Endodermal cell (in vitro differentiated cells): Measurements from ENCODE around the gene B4GALT5. TPM values are rescaled to one million over a fixed set of nuclear protein-coding genes. Genes with fewer than 3 reads are reported as not detected.
A peak's percentile ranks its signal among the peaks of the same experiment; 100 is the strongest.

Experiments
- DNase-seq: peaks from one replicate; pipeline ENCODE4 v3.0.0-alpha.2; 2017
- H3K27ac ChIP-seq: 2 replicates; pipeline ENCODE4 v1.5.1; 2013; ENCODE audit warnings: mild to moderate bottlenecking, low read depth, low read length, moderate library complexity
- H3K27me3 ChIP-seq: 2 replicates; pipeline ENCODE4 v1.6.1; 2013; ENCODE audit warnings: mild to moderate bottlenecking, low read length, moderate library complexity; ENCODE audit not compliant: insufficient read depth, control insufficient read depth, poor library complexity, severe bottlenecking
- H3K36me3 ChIP-seq: 2 replicates; pipeline ENCODE4 v1.7.0; 2013; ENCODE audit warnings: mild to moderate bottlenecking, low read length, moderate library complexity; ENCODE audit not compliant: control insufficient read depth, insufficient read depth
- H3K4me1 ChIP-seq: one replicate; pipeline ENCODE4 v1.7.0; 2013; ENCODE audit warnings: low read length; ENCODE audit not compliant: control insufficient read depth, insufficient read depth
- H3K4me3 ChIP-seq: 2 replicates; pipeline ENCODE4 v1.5.1; 2013; ENCODE audit warnings: mild to moderate bottlenecking, low read length, moderate library complexity
- H3K9ac ChIP-seq: 2 replicates; pipeline ENCODE4 v1.6.1; 2013; ENCODE audit warnings: mild to moderate bottlenecking, low read length, moderate library complexity; ENCODE audit not compliant: poor library complexity, severe bottlenecking; ENCODE audit errors: extremely low read depth
- H3K9me3 ChIP-seq: 2 replicates; pipeline ENCODE4 v1.6.1; 2013; ENCODE audit warnings: mild to moderate bottlenecking, low read length, moderate library complexity; ENCODE audit not compliant: control insufficient read depth
- H3K27ac Mint-ChIP-seq: 2 replicates; pipeline ENCODE4 v1.8.0; 2020; ENCODE audit warnings: mixed read lengths
- H3K27me3 Mint-ChIP-seq: 2 replicates; pipeline ENCODE4 v1.8.0; 2021; ENCODE audit warnings: mild to moderate bottlenecking, mixed read lengths; ENCODE audit not compliant: insufficient read depth
- H3K36me3 Mint-ChIP-seq: 2 replicates; pipeline ENCODE4 v1.8.0; 2020; ENCODE audit warnings: low read depth, mixed read lengths
- H3K4me1 Mint-ChIP-seq: 2 replicates; pipeline ENCODE4 v1.8.0; 2020; ENCODE audit warnings: mixed read lengths
- H3K4me3 Mint-ChIP-seq: 2 replicates; pipeline ENCODE4 v1.8.0; 2020; ENCODE audit warnings: mild to moderate bottlenecking, moderate library complexity, mixed read lengths
- H3K9me3 Mint-ChIP-seq: 2 replicates; pipeline ENCODE4 v1.8.0; 2020; ENCODE audit warnings: mild to moderate bottlenecking, mixed read lengths
- CTCF ChIP-seq: fragments of 200-600 bp; sonication (generic); conservative IDR thresholded peaks from 2 replicates; pipeline ENCODE4 v1.5.0; 2021; ENCODE audit warnings: antibody characterized with exemption, mild to moderate bottlenecking
- WGBS, 2 experiments: methylation state at CpG; one replicate each; pipeline versions ENCODE4 v1.1.5 to v1.1.7; 2013; ENCODE audit warnings: missing lambda C conversion rate in 2 of 2, mixed read lengths in 1 of 2; ENCODE audit not compliant: insufficient coverage in 1 of 2, insufficient read length in 1 of 2; 5-methylcytosine and 5-hydroxymethylcytosine counted together
- total RNA-seq, 2 donors: library from RNA; stranded (reverse); fragmentation: NEBNext Ultra II Directional in 1 of 2; extraction: Animal tissue kit (Norgen Biotek cat#: 25700) in 1 of 2; gene quantifications; 2 replicates in 1 of 2; 3 replicates in 1 of 2; pipeline ENCODE4 v1.2.1, GENCODE V29; 2021

B4GALT5 gene
- total RNA-seq, 2 donors from 2014 or later = 57.0 to 58.8 TPM

GRCh38 chr20:49664612-49665313 lies 48.9 kb downstream of the B4GALT5 start:
- H3K27ac ChIP-seq = no peak overlapping the region
- H3K27me3 ChIP-seq = no peaks in the 10 kb centered on the region
- Mint-ChIP-seq H3K27ac (no peak overlapping the region), H3K9me3 (no peaks in the 10 kb centered on the region), H3K4me1 (peaks cover 38% of the 10 kb centered on the region), H3K36me3 (no peaks in the 10 kb centered on the region), H3K27me3 (no peaks in the 10 kb centered on the region), H3K4me3 (no peak overlapping the region)
- no peak for DNase-seq
- H3K4me1 ChIP-seq = peaks cover 4% of the 10 kb centered on the region
- no peak for TF ChIP-seq CTCF
- no peaks in the 10 kb centered on the region for H3K36me3 ChIP-seq
- no peak overlapping the region for H3K4me3 ChIP-seq
- H3K9ac ChIP-seq = no peak overlapping the region
- WGBS, 2 experiments = 98 to 100% methylated on average over 2 to 3 of the region's 3 CpGs
- no peaks in the 10 kb centered on the region for H3K9me3 ChIP-seq

- no peak for TF ChIP-seq CTCF
- Mint-ChIP-seq H3K27ac (no peak overlapping the region), H3K36me3 (no peaks in the 10 kb centered on the region), H3K4me1 (peaks cover 31% of the 10 kb centered on the region), H3K27me3 (no peaks in the 10 kb centered on the region), H3K9me3 (no peaks in the 10 kb centered on the region), H3K4me3 (no peak overlapping the region)
- H3K27me3 ChIP-seq = no peaks in the 10 kb centered on the region
- no peak overlapping the region for H3K27ac ChIP-seq
- H3K4me3 ChIP-seq = no peak overlapping the region
- DNase-seq = no peak
- peaks cover 12% of the 10 kb centered on the region for H3K4me1 ChIP-seq
- H3K36me3 ChIP-seq = no peaks in the 10 kb centered on the region
- no peak overlapping the region for H3K9ac ChIP-seq
- no peaks in the 10 kb centered on the region for H3K9me3 ChIP-seq
Measured at GRCh38 chr20:49663112-49663511, 50.6 kb downstream of the B4GALT5 start.

GRCh38 chr20:49661560-49662329 lies 51.9 kb downstream of the B4GALT5 start:
- Mint-ChIP-seq H3K36me3 (peaks cover 2% of the 10 kb centered on the region), H3K4me1 (peaks cover 24% of the 10 kb centered on the region), H3K27ac (no peak overlapping the region), H3K4me3 (no peak overlapping the region), H3K27me3 (no peaks in the 10 kb centered on the region), H3K9me3 (no peaks in the 10 kb centered on the region)
- H3K4me3 ChIP-seq = no peak overlapping the region
- no peak overlapping the region for H3K9ac ChIP-seq
- H3K36me3 ChIP-seq = peaks cover under 1% of the 10 kb centered on the region
- H3K9me3 ChIP-seq = no peaks in the 10 kb centered on the region
- no peaks in the 10 kb centered on the region for H3K27me3 ChIP-seq
- WGBS, 2 experiments = 94 to 95% methylated on average over 5 to 7 of the region's 8 CpGs
- no peak for TF ChIP-seq CTCF
- no peak for DNase-seq
- H3K27ac ChIP-seq = peak overlapping the region; percentile 39
- H3K4me1 ChIP-seq = peaks cover 18% of the 10 kb centered on the region
